AG04450 (cell line): ENCODE results near the gene MKNK1. TPM values are rescaled to one million over a fixed set of nuclear protein-coding genes. Genes with fewer than 3 reads are reported as not detected.

ENCODE experiments used
- CTCF ChIA-PET: fragments of 300-600, 350-600 bp; formaldehyde crosslinking; extraction: SDS; loops from one replicate; lab custom pipeline; 2022; ENCODE audit warnings: antibody characterized with exemption, inconsistent platforms; lab: Charles Lee
- POLR2A ChIA-PET: fragments of 350-600 bp; formaldehyde crosslinking; extraction: SDS; loops from one replicate; lab custom pipeline; 2021; ENCODE audit warnings: antibody characterized with exemption, inconsistent platforms; lab: Yijun Ruan, JAX
- DNase-seq: peaks from one replicate; pipeline ENCODE4 v3.0.0-alpha.2; 2011; ENCODE audit warnings: low read depth, low spot score
- H3K27ac ChIP-seq: one replicate; pipeline ENCODE4 v1.5.1; 2012; ENCODE audit warnings: low read depth, low read length, control low read depth
- H3K27me3 ChIP-seq: one replicate; pipeline ENCODE4 v1.6.0; 2012; ENCODE audit warnings: low read length; ENCODE audit not compliant: control insufficient read depth, insufficient read depth
- H3K4me3 ChIP-seq: 2 replicates; pipeline ENCODE4 v1.5.1; 2011; ENCODE audit warnings: mild to moderate bottlenecking, low read depth, low read length, control low read depth
- H3K9me3 ChIP-seq: 2 replicates; pipeline ENCODE4 v1.5.1; 2012; ENCODE audit warnings: low read length; ENCODE audit not compliant: control insufficient read depth, insufficient read depth
- polyA plus RNA-seq: library from polyadenylated mRNA; depleted of rRNA; stranded (reverse); fragments of >200 nt; gene quantifications from 2 replicates; pipeline ENCODE4 v1.2.3, GENCODE V29; 2011
- TF ChIP-seq, protein P1 (sequence below): IDR thresholded peaks from 2 replicates; pipeline ENCODE4 v1.5.1; 2011; ENCODE audit warnings: low read depth, low read length, control low read depth, inconsistent platforms

The MKNK1 gene
- polyA plus RNA-seq, 1 experiment, result 41.5 TPM

GRCh38 chr1:46571691-46572225, 32.3 kb downstream of the MKNK1 start:
- ChIA-PET CTCF (no interaction called here), POLR2A (no interaction called here)
- Histone ChIP-seq H3K4me3 (no peak overlapping the region), H3K27me3 (no peaks in the 10 kb centered on the region), H3K9me3 (no peaks in the 10 kb centered on the region), H3K27ac (no peak overlapping the region)
- no peak for DNase-seq
- TF ChIP-seq, protein P1, sequence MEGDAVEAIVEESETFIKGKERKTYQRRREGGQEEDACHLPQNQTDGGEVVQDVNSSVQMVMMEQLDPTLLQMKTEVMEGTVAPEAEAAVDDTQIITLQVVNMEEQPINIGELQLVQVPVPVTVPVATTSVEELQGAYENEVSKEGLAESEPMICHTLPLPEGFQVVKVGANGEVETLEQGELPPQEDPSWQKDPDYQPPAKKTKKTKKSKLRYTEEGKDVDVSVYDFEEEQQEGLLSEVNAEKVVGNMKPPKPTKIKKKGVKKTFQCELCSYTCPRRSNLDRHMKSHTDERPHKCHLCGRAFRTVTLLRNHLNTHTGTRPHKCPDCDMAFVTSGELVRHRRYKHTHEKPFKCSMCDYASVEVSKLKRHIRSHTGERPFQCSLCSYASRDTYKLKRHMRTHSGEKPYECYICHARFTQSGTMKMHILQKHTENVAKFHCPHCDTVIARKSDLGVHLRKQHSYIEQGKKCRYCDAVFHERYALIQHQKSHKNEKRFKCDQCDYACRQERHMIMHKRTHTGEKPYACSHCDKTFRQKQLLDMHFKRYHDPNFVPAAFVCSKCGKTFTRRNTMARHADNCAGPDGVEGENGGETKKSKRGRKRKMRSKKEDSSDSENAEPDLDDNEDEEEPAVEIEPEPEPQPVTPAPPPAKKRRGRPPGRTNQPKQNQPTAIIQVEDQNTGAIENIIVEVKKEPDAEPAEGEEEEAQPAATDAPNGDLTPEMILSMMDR, result no peak

DNA sequence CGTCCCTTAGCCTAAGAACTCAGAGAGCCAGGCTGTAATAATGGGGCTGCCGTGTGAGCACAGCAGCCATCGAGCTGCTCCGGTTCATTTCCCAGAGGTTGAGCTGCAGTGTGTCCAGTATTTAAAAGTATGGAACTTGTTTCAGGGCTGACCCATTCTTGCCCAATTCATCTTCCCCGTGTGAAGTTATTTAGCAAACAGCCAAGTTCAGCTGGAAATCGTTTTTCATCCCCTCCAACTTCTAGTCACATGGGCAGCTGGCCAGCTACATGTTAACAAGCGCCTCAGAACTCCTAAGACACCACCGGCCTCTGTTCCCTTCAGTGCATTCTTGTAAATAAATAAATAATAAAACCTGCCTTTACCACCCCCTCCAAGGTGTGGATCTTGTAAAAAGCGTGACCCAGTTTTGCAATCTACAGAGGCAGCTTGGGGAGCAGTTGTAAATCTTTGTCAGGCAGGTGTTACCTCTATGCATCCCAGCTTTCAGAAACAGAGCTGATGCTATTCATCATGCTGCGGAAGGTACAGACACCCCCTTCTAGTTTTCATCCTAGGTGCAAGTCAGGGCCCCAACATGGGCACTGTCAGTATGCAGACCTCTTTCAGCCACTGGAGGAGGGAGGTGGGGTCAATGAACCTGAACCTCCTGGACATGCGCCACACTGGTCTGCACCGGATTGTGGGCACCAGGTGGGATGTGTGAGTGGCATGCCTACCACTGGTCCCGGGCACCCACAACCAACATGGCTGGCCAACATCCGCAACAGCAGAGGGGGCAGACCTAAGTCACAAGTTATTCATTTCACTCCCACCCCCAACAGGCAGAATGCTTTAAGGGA, 34.0 kb downstream of the MKNK1 start:
- DNase-seq, result peak; percentile 8
- ChIA-PET POLR2A (no interaction called here), CTCF (interaction anchor here (0.8 to 1.4 kb wide), 2 partner anchors 23 to 155 kb away, joined by 3 to 6 read pairs; no protein-coding TSS in a partner anchor)
- no peaks in the 10 kb centered on the region for H3K9me3 ChIP-seq
- no peak overlapping the region for H3K27ac ChIP-seq
- no peak overlapping the region for H3K4me3 ChIP-seq
- TF ChIP-seq, protein P1, result no peak
- H3K27me3 ChIP-seq, result no peaks in the 10 kb centered on the region

DNA sequence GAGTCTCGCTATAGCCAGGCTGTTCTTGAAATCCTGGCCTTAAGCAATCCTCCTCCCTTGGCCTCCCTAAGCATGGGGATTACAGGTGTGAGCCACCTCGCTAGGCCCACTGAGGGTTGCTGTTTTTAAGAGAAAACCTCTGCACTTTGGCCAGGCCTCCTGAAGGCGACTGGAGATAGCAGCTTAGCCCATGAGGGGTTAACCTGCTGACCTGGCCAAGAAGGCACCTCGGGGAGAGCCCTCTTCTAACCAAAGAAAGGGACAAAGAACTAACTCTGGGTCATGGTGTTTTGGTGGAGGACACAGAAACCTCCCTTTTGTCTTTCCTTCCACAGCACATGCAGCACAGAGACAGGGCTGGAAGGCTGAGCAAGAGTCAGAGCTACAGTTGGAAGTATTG, 35.0 kb downstream of the MKNK1 start:
- no peak overlapping the region for H3K4me3 ChIP-seq
- no peaks in the 10 kb centered on the region for H3K9me3 ChIP-seq
- DNase-seq, result no peak
- TF ChIP-seq, protein P1, result no peak
- POLR2A ChIA-PET, result no interaction called here
- no peak overlapping the region for H3K27ac ChIP-seq
- CTCF ChIA-PET, result interaction anchor here (0.5 kb wide), 1 partner anchor 152 kb away, joined by 3 read pairs; no protein-coding TSS in a partner anchor
- H3K27me3 ChIP-seq, result no peaks in the 10 kb centered on the region

DNA sequence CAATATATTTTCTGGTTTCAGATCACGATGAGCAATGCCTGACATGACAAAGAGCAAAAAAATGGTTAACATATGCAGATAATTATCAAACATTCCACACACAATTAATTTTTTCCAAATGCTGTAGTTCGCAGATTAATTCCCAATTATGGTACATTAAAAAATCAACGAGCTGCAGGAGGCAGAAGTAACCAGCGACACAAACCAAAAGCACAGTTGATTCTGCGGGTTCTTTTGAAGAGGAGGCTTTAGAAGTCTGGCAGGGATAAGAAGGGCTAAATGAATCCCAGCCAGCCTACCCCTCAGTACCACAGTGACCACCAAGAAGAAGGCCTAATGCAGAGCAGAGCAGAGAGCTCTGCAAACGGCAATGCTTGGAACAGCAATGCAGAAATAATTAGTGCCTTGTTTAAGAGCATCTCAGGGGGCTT, 35.6 kb downstream of the MKNK1 start:
- ChIA-PET POLR2A (no interaction called here), CTCF (interaction anchor here (0.5 kb wide), 1 partner anchor 151 kb away, joined by 3 read pairs; no protein-coding TSS in a partner anchor)
- H3K27me3 ChIP-seq, result no peaks in the 10 kb centered on the region
- TF ChIP-seq, protein P1, result no peak
- no peak for DNase-seq
- no peaks in the 10 kb centered on the region for H3K9me3 ChIP-seq
- H3K27ac ChIP-seq, result no peak overlapping the region
- no peak overlapping the region for H3K4me3 ChIP-seq

DNA sequence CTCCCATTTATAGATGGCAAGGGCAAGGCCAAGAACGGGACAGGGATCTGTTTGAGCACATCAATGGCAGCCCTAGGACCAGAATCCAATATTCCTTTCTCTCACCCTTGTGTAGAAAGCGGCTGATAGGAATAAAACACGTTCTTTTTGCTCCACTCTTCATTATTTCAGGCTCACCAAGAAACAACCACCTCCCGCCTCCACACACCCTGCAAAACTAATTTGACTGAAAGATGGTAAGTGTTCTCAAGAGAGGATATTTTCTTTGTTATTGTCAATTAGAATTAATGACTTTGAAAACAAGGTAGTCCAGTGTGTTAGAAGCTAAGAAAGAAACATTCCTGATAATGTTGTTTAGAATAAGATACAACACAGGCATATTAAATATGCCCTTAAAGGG, 40.7 kb downstream of the MKNK1 start:
- ChIA-PET POLR2A (no interaction called here), CTCF (interaction anchor here (1.2 kb wide), 1 partner anchor 15 kb away, joined by 4 read pairs; no protein-coding TSS in a partner anchor)
- H3K27me3 ChIP-seq, result no peaks in the 10 kb centered on the region
- H3K27ac ChIP-seq, result no peak overlapping the region
- H3K9me3 ChIP-seq, result no peaks in the 10 kb centered on the region
- no peak overlapping the region for H3K4me3 ChIP-seq
- no peak for DNase-seq
- TF ChIP-seq, protein P1, result no peak
